ENCODE measurements around the gene DRG1. TPM values are rescaled to one million over a fixed set of nuclear protein-coding genes. Genes with fewer than 3 reads are reported as not detected.

DRG1 gene
- polyA plus RNA-seq, 2 of the 4 experiments (the other 2 are of a cell fraction): 77.5 to 90.4 TPM

- no peak overlapping the region for H3K4me3 ChIP-seq
- DNase-seq (ENCODE audit: low read depth in 1 of 2, low spot score in 1 of 2) (no peak), ATAC-seq (no peak), FAIRE-seq (no peak)
- H3K27ac ChIP-seq: no peak overlapping the region
- WGBS (ENCODE audit: missing lambda C conversion rate): 96% methylated on average over 5 of the region's 5 CpGs
- H3K4me2 ChIP-seq: no peak overlapping the region
- CTCF ChIA-PET: no interaction called here
- no peaks in the 10 kb centered on the region for H3K4me1 ChIP-seq
- no peaks in the 10 kb centered on the region for H3K9me3 ChIP-seq
- POLR2A ChIA-PET: no interaction called here
- TF ChIP-seq BCL3 (IDR thresholded peaks at IDR 0.05): no peak
- TF ChIP-seq RNF2 (IDR thresholded peaks at IDR 0.05; ENCODE audit: borderline replicate concordance, low read depth): no peak
- TF ChIP-seq MAFK (IDR thresholded peaks at IDR 0.05; ENCODE audit: partially characterized antibody): no peak
- TF ChIP-seq ZFP36 (IDR thresholded peaks at IDR 0.05; ENCODE audit: borderline replicate concordance, partially characterized antibody): no peak
- no peak for TF ChIP-seq KDM1A (IDR thresholded peaks at IDR 0.05; ENCODE audit: low read depth)
- TF ChIP-seq NPAS2 (CRISPR knock-in tag; IDR thresholded peaks at IDR 0.05; ENCODE audit: borderline replicate concordance): no peak
- no peak for TF ChIP-seq POLR2A (IDR thresholded peaks at IDR 0.05; ENCODE audit: low read length)
Measured at GRCh38 chr22:31431950-31432349, 32.5 kb downstream of the DRG1 start.

- 100% methylated on average over 2 of the region's 3 CpGs for WGBS (ENCODE audit: missing lambda C conversion rate)
- H3K27ac ChIP-seq: no peak overlapping the region
- FAIRE-seq (no peak), ATAC-seq (no peak), DNase-seq (ENCODE audit: low read depth in 1 of 2, low spot score in 1 of 2) (no peak)
- POLR2A ChIA-PET: no interaction called here
- no peak overlapping the region for H3K4me3 ChIP-seq
- no peaks in the 10 kb centered on the region for H3K9me3 ChIP-seq
- no peak overlapping the region for H3K4me2 ChIP-seq
- CTCF ChIA-PET: interaction anchor here (2.8 kb wide), 1 partner anchor 16 kb away, joined by 13 read pairs; no protein-coding TSS in a partner anchor
- H3K4me1 ChIP-seq: no peaks in the 10 kb centered on the region
- TF ChIP-seq ATOH8 (CRISPR knock-in tag; IDR thresholded peaks at IDR 0.05; ENCODE audit: low read depth) (no peak), RFX5 (IDR thresholded peaks at IDR 0.05) (no peak), ZFP36 (IDR thresholded peaks at IDR 0.05; ENCODE audit: borderline replicate concordance, partially characterized antibody) (no peak), CBX8 (IDR thresholded peaks at IDR 0.05) (no peak), JUN (IDR thresholded peaks at IDR 0.05) (no peak), FOSL2 (IDR thresholded peaks at IDR 0.05) (no peak), FOSL2 (CRISPR knock-in tag; IDR thresholded peaks at IDR 0.05) (no peak), RARB (CRISPR knock-in tag; IDR thresholded peaks at IDR 0.05) (no peak), KDM1A (IDR thresholded peaks at IDR 0.05; ENCODE audit: low read depth) (no peak), BHLHE40 (IDR thresholded peaks at IDR 0.05; ENCODE audit: low read depth, low read length) (no peak)
Measured at GRCh38 chr22:31436132-31436531, 36.7 kb downstream of the DRG1 start.

- Histone ChIP-seq H3K27ac (no peak overlapping the region), H3K4me1 (no peaks in the 10 kb centered on the region), H3K9me3 (no peaks in the 10 kb centered on the region), H3K4me2 (no peak overlapping the region), H3K4me3 (no peak overlapping the region)
- no peak for TF ChIP-seq JUN (IDR thresholded peaks at IDR 0.05)
- DNase-seq (ENCODE audit: low read depth in 1 of 2, low spot score in 1 of 2): no peak
- CTCF ChIA-PET: interaction anchor here (1.5 kb wide), 1 partner anchor 16 kb away, joined by 3 read pairs; no protein-coding TSS in a partner anchor
- no peak for FAIRE-seq
- 82% methylated on average over 6 of the region's 8 CpGs for WGBS (ENCODE audit: missing lambda C conversion rate)
- POLR2A ChIA-PET: no interaction called here
- ATAC-seq: no peak
Measured at GRCh38 chr22:31439808-31440207, 40.4 kb downstream of the DRG1 start.

GRCh38 chr22:31440681-31441080 lies 41.3 kb downstream of the DRG1 start:
- POLR2A ChIA-PET: no interaction called here

More at GRCh38 chr22:31440681-31441080, 41.3 kb downstream of the DRG1 start:
- Histone ChIP-seq H3K4me3 (no peak overlapping the region), H3K4me2 (no peak overlapping the region), H3K4me1 (no peaks in the 10 kb centered on the region), H3K9me3 (no peaks in the 10 kb centered on the region), H3K27ac (no peak overlapping the region)
- FAIRE-seq (no peak), DNase-seq (ENCODE audit: low read depth in 1 of 2, low spot score in 1 of 2) (no peak), ATAC-seq (no peak)
- WGBS (ENCODE audit: missing lambda C conversion rate): 91% methylated on average over 7 of the region's 7 CpGs
- TF ChIP-seq NPAS2 (CRISPR knock-in tag; IDR thresholded peaks at IDR 0.05; ENCODE audit: borderline replicate concordance) (no peak), MAFK (IDR thresholded peaks at IDR 0.05; ENCODE audit: partially characterized antibody) (no peak), KDM5A (IDR thresholded peaks at IDR 0.05) (no peak), JUNB (IDR thresholded peaks at IDR 0.05) (no peak), MYC (IDR thresholded peaks at IDR 0.05; ENCODE audit: borderline replicate concordance, low read length) (no peak)
- CTCF ChIA-PET: interaction anchor here (2.1 kb wide), 1 partner anchor 11 kb away, joined by 7 read pairs; no protein-coding TSS in a partner anchor

Data from A549 (cell line).